Fibroblast of gingiva (primary cell): ENCODE measurements around the gene ZNF296.

ENCODE experiments used
- DNase-seq: peaks from one replicate; pipeline ENCODE4 v3.0.0-alpha.2; 2011; ENCODE audit warnings: low read depth

Gene ZNF296

DNA sequence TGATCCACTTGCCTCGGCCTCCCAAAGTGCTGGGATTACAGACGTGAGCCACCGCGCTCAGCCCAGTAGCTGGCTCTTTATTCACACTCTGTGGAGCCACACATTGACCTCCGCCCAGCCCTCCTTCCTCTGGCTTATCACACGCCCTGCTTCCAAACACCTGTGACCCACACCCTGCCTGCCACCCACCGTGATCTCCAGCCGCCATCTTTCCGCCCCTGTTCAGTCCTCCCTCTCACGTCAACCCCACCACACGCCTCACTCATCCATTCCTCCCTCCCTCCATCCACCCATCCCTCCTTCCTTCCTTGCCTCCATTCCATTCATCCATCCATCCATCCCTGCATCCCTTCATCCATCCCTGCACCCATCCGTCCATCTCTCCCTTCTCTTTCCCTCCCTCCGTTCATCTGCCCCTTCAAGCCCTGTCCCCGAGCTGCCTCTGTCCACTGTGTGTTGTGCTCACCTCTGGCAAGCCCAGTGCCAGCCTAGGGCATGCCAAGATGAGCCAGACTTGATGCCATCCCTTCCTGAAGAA lies 17.6 kb downstream of the ZNF296 start:
- DNase-seq, result no peak

DNA sequence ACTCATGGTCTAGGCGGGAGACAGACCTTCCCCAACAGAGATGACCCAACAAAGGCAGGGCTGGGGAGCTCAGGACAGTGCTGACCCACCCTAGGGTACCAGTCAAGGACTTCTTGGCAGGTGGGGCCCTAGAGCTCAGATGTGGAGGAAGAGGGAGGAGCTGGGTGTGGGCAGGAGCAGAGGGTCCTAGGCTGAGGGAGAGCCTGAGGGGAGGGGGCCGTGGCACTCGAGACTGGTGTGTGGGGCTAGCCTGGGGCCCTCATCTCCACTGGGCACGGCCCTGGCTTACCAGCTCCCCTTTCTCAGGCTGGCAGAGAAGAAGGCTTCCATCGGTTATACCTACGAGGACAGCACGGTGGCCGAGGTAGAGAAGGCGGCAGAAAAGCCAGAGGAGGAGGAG lies 18.8 kb downstream of the ZNF296 start:
- DNase-seq, result no peak

DNA sequence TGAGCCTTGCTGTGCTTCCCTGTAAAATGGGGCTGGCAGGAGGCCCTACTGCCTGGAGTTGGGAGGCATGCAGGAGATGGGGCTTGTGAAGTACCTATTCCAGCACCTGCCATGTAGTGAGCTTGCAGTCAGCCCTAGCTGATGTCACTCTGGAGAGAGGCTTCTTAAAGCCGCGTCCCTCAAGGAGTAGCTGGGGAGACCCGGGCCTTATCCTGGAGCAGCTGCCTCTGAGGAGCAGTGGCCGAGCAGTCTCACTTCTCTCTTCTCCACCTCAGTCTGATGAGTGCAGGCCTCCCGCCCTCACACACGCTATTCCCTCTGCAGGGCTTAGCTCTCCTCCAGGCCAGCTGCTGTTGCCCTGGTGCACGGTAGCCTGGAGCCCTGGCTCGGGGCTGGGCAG lies 19.4 kb downstream of the ZNF296 start:
- no peak for DNase-seq

DNA sequence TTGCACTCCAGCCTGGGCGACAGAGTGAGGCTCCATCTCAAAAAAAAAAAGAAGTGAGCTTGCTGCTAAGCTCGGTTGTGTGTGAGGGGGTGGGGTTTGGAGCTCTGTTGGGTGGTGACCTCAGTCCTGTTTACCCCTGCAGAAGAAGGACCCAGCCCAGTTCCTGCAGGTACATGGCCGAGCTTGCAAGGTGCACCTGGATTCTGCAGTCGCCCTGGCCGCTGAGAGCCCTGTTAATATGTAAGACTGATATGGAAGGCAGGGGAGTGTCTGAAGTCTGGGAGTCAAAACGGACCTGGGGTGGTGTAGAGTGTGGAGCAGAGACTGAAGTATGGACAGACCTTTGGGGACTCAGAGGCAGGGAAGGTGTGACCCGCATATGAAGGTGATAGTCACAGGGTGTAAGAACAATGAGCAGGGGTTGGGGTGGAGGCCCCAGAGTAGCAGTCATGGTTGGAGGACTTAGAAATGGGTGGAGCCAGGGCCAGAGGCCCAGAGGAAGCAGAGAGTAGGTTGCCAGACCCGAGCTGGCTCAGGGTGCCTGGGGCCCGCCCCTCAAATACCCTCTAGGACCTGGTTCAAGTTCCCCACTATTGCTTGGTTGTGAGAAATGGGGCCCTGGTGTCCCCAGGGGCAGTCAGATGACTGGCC lies 24.2 kb downstream of the ZNF296 start:
- no peak for DNase-seq

DNA sequence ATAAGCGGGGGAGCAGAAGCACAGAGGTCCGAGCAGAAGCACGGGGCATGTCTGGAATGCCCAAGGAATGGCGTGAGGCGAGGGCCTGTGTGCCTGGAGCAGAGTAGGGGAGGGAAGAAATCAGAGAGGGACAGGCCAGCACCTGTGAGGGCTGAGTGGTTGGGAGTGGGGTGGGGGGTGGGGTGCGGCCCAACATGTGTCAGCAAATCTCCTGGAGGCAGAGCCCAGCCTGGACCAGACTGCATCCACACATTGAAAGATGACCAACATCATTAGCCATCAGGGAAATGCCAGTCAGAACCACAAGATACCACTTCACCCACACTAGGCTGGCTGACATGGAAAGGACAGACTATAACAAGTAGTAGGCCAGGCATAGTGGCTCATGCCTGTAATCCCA lies 26.2 kb downstream of the ZNF296 start:
- DNase-seq, result no peak

DNA sequence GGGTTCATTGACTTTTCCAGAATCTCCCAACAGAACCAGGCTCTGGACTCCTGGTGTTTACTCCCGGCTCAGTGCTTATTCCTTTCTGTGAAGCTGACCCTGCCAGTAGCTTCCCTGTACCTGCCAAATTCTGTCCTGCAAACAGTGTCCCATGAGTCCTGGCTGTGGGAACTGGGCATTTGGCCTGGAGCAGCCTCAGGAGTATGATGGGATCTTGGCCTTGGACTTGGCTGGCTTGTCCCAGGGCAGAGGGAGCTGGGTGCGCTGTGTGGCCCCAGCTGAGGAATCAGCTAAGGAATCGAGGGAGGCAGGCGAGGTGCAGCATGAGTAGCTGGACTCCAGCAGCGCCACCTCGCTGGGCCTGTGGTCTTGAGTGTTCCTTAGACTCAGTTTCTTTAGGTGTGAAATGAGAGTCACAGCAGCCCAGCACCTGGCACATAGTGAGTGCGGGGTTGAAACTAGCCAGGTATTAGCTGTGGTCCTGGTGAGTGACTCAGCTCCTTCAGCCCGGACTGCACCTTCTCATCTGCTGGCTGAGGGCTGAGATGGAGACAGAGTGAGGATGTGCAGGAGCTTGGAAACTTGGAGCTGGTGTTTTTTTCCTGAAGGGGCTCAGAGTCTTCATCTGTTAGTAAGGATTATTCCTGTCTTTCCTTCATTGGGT lies 27.1 kb downstream of the ZNF296 start:
- no peak for DNase-seq

DNA sequence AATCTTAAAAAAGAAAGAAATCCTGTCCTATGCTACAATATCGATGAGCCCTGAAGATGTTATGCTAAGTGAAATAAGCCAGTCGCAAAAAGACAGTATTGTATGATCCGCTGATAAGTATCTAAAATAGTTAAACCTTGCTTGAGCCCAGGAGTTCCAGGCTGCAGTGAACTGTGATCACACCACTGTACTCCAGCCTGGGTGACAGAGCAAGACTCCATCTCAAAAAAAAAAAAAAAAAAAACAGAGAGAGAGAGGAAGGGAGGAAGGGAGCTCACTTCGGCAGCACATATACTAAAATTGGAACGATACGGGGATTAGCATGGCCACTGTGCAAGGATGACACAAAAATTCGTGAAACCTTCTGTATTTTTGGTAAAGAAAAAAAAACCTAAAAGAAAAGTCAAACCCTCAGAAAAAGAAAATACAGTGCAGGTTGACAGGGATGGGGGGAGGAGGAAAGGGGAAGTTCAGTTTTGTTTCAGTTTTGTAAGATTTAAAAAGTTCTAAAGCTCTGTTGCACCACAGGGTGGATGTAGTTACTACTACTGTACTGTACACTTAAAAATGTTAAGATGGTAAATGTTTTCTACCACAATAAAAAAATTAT lies 29.0 kb downstream of the ZNF296 start:
- DNase-seq, result no peak

DNA sequence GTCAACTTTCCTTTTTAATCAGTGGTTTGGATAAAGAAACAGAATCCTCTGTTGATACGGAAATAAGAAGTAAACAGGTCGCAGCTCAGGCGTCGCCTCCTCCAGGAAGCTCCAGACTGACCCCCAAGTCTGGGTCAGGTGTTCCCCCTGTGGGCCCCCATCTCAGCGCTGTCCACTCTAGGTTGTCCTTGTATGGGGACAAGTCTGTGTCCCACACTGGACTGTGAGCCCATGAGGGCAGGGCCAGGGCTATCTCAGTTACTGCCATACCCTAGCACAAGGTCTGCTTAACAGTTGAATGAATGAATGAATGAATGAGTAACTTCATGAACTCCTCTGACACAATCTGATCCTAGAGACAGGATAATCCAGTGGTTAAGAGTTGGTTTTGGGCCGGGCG lies 29.9 kb downstream of the ZNF296 start:
- DNase-seq, result no peak

DNA sequence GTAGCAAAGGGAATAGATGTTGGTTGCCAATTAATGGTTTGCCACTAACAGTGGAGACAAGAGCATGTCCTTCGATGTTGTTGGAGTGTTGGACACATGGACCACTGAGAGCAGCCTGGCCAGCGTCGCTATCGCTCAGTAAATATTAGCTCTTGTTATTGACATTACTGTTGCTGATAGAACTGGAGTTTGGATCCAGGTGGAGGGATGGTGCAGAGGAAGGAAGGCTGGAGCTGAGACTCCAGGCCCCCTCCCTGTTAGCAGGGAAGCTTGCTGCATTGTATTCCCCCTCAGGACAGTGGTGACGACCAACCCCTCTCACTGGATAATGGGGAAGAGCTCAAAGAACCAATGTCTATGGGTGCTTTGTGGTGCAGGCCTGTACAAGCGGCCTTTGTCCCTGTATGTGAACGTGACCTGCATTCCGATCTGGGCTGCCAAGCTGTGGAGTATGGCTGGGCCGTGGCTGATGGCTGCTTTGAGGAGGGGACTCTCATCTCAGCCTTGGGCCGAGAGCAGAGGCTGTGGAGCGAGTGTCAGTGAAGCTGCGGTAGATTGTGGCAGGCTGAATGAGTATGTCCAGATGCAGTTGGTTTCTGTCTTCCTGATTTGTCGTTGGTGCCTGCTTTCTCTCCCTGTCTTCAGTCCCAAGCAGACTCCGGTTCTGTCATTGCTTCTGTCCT lies 30.5 kb downstream of the ZNF296 start:
- no peak for DNase-seq

DNA sequence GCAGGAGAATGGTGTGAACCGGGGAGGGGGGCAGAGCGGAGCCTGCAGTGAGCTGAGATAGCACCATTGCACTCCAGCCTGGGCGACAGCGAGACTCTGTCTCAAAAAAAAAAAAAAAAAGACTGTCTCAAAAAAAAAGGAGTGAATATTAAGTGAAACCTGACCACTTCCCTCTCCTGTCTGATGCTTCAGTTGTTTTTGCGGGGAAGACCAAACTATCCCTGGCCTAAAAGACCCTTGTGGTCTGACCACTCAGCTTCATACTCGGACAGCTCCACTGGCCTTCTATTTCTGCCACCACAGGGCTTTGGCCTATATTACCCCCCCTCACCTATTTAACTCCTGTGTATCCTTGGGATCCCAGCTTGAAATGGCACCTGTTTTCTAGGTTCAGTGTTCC lies 35.2 kb downstream of the ZNF296 start:
- DNase-seq, result no peak

DNA sequence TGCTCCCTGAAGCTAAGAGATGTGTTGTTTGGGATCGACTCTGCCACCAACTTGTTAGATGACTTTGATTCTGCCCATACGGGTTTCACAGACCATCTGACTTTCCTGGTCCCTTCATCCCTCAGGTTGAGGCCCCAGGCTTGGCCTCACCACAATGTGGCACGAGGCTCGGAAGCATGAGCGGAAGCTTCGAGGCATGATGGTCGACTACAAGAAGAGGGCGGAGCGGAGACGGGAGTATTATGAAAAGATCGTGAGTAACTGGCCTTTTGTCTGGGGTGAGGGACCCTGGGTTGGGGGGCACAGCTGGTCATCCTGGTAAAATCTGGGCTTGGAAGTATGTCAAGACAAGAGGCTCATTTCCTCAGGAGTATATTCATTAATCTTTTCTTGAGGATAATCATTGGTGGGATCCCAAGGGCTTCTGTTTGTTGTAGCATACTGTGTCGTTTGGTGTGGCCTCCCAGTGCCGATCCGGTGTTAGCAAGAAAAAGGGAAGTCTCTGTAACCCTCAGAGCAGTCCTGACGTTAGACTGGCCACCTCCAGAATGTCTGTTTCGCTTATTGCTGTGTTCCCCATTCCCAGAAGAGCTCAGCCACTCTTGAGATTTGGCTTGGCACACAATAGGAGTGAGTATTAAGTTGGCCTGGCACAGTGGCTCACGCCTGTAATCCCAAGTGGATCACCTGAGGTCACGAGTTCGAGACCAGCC lies 36.1 kb downstream of the ZNF296 start:
- no peak for DNase-seq

DNA sequence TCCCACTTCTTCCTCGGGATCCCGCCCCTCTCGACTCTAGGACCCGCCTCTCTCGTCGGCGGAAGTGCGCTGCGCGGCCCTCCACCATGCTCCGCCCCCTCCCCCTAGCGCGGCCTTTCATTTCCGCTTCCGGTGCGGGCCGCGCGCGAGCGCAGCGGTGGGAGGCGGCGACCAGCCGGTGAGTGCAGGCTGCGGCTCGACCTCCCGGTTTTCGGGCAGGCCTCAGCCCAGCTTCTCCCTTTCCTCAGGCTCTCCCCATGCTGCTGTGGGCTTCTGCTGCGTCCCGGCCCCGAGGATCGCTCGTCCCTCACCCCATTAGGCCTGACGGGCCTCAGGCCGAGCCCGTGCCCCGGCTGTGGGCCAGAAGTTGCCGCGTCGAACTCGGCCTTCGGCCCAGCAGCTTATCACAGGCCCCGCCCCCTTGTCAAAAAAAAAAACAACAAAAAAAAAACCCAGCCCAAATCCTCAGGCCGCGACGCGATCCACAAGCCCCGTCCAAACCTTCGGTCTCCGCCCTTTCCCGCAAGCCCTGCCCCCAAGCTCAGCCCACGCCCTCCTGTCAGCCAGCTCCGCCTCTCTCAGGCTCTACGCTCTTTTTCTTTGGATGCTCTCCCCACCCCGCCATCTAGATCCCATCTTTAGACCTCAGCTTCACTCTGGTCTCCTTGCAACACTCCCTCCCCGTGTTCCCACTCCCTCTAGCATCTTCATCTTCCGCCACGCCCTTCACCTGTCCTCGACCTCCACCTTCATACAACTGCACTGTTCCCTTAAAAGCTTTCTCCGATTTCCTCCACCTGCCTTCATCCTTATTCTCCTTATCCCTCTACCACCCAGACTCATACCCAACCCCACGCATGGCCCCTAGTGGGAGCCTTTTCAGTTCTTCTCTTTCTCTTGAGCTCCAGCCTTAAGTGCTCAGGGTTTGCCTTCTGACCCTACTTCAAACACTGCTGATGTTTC lies 37.1 kb downstream of the ZNF296 start, which contains the start of gene CLASRP:
CLASRP (plus strand) TSS at position 115 of the 963 bp plus-strand sequence. CDS start 1,168 bp downstream, outside the sequence.
- DNase-seq, result peak; percentile 88

DNA sequence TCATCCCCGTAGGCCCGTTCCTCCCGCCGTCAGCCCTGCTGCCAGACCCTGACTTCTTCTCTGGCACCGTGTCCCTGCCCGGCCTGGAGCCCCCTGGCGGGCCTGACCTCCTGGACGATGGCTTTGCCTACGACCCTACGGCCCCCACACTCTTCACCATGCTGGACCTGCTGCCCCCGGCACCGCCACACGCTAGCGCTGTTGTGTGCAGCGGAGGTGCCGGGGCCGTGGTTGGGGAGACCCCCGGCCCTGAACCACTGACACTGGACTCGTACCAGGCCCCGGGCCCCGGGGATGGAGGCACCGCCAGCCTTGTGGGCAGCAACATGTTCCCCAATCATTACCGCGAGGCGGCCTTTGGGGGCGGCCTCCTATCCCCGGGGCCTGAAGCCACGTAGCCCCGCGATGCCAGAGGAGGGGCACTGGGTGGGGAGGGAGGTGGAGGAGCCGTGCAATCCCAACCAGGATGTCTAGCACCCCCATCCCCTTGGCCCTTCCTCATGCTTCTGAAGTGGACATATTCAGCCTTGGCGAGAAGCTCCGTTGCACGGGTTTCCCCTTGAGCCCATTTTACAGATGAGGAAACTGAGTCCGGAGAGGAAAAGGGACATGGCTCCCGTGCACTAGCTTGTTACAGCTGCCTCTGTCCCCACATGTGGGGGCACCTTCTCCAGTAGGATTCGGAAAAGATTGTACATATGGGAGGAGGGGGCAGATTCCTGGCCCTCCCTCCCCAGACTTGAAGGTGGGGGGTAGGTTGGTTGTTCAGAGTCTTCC lies 38.7 kb downstream of the ZNF296 start:
- no peak for DNase-seq

DNA sequence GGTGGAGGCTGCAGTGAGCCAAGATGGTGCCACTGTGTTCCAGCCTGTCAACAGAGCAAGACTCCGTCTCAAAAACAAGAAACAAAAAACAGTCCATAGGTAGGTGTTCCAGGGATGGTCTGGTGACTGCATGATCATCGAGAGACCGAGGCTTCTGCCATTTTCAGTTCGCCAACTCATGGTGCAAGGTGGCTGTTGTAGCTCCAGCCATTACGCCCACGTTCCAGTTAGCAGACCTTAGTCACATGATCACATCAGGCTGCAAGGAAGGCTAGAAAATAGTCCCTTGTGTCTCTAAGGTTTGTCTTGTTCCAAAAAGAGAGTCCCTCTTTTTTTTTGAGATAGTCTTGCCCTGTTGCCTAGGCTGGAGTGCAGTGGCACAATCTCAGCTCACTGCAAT lies 40.5 kb downstream of the ZNF296 start:
- no peak for DNase-seq

DNA sequence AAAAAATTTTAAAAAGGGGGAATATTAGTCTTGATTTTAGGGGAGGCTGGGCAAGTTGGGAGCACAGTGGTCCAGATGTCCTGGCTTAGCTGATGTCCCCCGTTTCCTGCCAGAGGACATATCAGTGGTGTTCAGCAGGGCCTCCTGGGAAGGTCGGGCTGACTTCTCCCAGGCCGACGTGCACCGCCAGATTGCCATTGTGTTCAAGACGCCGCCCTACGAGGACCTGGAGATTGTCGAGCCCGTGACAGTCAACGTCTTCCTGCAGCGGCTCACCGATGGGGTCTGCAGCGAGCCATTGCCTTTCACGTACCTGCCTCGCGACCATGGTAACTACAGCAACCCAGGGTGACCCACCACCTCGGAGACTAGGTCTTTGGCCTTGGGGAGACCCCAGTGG lies 43.9 kb downstream of the ZNF296 start:
- no peak for DNase-seq

DNA sequence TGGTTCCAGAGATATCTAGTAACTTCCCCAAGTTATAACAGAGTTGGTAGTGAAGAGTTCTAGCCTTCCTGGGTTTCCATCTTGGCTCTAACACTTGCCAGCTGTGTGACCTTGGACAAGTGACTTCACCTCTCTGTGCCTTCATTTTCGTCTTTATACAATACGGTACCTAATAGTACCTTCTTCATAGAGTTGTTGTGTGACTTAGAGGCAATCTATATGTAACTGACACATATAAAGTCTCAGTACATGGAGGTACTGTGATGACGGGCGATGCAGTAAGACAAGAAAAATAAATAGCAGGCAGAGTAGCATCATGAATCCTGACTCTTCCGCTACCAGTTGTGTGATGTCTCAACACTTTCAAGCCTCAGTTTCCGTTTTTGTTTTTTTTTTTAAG lies 45.5 kb downstream of the ZNF296 start:
- DNase-seq, result no peak

DNA sequence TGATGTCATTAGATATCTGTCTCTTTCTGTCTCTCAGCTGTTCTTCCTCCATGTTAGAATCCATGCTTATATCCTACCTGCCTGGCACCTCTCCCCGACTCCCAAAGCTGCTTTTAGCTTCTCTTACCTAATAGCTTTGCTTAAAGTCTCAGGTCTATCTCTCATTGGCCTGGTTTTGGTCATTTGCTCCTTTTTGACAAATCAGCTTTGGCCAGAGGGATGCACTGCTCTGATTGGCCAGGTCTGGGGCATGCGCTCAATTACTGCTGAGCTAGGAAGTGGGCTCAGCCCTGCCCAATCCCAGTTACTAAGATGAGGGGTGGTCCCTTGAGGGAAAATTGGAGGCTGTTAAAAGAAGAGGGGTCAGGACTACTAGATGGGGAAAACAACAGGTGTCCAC lies 48.9 kb downstream of the ZNF296 start:
- DNase-seq, result no peak

DNA sequence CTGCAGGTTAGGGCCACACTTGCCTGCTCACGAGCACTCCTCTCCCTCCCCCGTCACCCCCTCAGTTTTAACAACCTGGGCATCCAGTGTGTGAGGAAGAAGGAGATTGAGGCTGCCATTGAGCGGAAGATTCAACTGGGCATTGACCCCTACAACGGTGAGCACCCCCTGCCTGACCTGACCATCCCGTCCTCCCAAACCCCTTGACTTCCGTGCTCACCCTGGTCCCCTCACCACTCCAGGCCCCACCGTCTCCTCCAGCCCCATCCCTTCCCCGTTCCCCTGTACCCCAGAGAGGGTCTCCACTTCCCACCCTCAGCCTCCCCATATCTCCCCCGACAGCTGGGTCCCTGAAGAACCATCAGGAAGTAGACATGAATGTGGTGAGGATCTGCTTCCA lies 51.0 kb downstream of the ZNF296 start:
- no peak for DNase-seq

DNA sequence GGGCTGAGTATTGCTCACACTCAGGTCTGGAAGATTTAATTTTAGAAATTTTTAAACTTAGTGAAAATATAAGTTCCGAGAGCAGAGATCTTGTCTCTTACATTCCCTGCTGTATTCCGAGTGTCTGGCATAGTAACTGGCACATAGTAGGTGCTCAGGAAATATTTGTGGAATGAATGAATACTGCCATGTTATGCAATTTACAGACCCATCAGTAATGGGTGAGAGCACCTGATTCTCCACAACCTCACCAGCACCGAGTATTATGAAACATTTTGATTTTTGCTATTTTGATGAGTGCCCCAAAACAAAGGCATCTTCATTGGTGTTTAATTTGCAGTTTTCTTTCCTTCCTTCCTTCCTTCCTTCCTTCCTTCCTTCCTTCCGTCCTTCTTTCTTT lies 53.2 kb downstream of the ZNF296 start:
- DNase-seq, result no peak

DNA sequence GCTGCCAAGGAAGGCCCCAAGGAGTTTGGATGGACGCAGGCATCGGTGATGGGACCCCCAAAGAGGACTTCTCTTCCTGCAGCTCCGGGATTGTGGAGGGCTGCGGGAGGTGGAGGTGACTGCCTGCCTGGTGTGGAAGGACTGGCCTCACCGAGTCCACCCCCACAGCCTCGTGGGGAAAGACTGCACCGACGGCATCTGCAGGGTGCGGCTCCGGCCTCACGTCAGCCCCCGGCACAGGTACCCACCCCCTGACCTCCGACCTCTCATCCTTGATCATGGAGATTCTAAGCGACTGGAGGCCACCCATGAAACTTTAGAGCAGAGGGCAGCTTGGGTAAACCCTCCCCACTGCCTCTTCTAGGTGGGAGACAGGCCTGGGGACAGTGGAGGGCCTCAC lies 54.3 kb downstream of the ZNF296 start:
- DNase-seq, result no peak
